Left forelimb (tissue), 1 donor: Measurements from ENCODE around the gene ANKS3.

Experiments used
- DNase-seq: peaks from one replicate; pipeline ENCODE4 v3.0.0-alpha.2; 2018; ENCODE audit warnings: low spot score

ANKS3 gene

DNA sequence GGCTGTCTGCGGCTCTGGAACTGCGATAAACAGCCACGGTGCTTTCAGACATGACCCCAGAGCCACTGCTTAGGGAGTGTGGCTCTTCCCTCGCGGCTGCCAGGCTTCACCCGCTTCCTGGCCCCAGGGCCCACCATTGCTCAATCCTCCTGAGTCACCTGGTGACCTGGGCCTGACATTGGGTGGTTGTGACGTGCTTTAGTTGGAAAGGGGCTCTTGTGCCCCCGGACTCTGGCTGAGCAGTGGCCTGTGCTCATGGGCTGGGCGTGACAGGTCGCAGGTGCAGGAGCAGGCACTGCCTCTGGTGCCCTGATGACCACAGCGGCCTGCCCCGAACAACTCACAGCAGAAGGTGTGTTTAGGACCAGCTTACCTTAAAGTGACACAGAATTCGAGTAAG, 49.3 kb downstream of the ANKS3 start:
- no peak for DNase-seq

DNA sequence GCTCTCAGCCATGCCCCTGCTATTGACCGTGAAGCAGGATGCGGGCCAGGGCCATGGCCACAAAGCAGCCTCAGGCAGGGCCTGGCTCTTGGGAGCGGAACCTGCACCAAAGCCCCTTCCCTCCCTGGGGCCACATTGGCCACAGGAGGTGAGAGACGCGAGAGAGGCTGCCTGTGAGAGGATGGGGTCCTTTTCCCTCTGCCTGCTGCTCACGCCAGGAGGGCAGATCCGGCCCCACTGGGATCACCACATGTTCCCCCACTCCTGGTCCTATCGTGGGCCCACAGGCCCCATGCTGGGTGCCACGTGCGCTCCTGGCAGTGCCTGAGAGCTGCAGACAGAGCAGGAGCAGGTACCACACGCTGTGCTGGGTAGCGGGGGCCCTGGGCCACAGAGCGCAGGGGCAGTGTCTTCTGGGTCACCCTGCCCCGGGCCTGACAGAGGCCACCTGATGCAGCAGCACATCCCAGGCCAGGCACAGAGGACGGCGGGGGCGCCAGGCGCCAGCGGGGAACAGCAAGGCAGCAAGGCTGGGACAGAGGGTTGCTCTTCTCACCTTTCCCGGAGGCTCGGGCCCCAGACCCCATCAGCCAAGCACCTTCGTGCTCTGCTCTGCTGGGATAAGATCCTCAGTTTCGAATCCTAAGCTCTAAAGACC, 49.9 kb downstream of the ANKS3 start:
- no peak for DNase-seq

DNA sequence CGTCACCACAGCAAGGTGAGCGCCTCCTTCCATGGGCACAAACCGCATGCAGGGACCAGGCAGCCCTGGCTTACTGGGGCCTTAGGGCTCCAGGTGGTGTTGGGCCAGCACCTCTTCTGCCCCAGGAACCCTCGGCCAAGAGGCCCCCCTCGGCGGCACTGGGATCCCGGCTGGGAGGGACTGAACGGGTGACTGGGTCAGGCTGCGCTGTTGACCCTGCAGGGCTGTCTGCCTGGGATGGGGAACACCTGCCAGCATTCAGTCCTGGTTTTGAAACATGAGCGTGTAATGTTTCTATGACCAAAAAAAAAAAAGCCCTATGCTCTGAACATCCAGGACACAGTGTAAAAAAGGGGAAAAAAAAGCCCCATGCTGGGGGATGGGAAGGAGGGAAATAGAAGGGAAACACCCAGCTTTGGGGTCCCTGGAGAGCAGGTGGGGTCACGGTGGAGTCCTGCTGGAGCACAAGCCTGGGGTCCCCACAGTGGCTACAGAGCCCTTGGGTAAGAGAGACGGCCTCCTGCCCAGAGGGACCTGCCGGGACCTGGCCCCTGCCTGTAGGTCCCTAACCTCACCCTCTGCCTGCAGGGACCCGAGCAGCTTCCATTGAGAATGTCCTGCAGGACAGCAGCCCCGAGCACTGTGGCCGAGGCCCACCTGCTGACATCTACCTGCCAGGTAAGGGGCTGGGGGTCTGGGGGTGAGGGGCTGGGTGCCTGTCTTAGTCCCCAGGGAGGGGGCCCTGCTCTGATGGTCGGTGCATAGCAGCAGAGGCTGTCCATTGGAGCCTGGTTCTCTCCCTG, 50.6 kb downstream of the ANKS3 start:
- DNase-seq, result no peak

DNA sequence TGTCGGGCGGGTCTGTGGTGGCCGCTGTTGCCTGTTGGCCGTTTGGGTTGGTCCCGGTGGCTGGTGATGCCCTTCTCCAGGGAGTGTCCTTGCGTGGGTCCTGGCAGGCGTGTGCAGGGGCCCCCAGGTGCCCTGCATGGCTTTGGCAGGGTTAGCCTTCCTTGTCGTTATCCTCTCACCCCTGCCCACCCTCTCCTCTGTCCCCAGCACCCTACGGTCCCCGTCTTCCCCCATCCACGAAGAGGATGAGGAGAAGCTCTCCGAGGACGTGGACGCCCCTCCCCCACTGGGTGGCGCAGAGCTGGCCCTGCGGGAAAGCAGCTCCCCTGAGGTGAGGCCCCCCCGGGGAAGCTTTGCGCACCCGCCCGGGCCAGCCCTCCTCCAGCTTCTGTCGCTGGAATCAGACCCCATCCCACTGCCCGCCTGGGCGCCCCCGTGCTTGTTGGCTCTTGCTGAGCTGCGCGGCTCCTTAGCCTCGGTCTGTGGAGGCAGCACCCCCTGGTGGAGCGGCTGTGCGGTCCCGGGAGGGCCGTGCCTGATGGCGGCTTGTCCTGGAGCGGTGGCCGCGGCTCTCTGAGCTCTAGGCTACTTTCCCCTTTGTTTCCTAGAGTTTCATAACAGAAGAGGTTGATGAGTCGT, 51.3 kb downstream of the ANKS3 start:
- no peak for DNase-seq

DNA sequence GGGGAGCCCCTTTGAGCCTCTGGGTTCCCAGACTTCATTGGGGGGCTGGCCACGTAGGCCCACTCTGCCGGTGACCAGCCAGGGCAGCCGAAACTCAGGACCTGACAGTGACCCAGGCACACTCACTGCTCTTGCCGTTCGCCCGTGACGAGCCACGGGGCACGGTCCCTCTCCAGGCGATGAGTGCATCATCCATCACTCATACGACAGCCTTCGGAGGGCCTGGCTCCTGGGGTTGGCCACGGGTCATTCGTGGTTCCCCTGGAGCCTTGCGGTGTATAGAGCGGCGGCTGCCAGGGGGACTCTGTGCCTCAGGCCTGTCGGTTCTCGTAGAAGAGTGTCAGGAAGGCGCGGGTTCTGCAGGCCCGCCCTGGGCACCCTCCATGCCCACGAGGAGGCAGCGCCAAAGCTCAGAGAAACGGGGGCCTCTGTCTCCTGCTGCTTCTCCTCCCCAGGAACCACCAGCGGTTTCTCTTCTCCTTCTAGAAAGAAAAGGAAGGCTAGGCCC, 51.9 kb downstream of the ANKS3 start:
- DNase-seq, result no peak

DNA sequence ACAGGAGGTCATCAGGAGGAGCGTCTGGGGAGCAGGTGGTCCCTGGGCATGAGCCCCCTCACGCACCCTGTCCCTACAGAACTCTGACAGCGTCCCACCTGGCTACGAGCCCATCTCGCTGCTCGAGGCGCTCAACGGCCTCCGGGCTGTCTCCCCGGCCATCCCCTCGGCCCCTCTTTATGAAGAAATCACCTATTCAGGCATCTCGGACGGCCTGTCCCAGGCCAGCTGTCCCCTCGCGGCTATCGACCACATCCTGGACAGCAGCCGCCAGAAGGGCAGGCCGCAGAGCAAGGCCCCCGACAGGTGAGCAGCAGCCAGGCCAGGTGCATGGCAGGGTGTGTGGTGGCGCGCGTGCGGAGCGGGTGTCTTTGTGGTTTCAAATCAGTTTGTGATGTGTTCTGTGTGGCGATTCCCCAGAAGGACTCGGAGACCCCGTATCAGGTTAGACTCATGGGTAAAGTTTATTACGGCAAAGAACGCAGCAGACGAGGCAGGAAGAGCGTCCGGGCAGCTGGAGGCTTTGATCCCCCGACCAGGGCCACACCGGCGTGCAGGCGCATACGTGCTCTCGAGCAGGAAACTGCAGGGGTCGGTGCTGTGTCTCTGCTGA, 52.5 kb downstream of the ANKS3 start:
- no peak for DNase-seq

DNA sequence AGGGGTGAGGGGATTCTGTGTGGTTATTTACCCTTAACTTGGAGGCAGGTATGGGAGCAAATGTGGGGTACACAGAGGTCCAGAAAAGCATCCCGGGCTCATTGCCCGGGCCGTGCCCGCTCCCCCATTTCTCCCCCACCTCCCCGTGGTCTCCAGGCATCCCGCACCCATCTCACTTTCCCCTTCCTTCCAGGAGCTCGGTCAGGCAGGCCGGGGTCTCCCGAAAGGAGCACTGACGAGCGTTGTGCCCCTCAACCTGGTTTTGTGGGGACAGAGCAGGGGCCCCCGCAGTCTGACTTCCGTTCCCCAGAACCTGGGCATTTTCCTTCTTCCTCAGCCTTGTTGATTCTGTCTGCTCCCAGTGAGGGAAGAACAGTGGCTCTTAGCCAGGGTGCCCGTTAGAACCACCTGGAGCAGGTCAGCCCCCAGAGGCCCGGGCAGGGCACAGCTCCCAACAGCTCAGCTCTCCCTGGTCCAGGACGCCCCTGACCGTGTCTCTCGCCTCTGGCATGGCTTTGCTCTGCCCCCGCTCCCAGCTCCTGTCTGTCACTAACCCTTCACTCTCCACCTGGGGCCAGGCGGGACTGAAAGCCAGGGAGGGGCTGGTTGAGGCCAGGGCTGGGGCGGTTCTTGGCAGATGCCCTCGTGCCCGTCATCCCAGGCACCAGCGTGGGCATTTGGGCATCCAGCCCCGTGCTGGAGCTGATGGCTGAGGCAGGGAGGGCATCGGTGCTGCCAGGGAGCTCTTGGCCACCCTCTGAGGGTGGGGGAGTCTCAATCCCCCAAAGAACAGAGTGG, 53.2 kb downstream of the ANKS3 start:
- no peak for DNase-seq

DNA sequence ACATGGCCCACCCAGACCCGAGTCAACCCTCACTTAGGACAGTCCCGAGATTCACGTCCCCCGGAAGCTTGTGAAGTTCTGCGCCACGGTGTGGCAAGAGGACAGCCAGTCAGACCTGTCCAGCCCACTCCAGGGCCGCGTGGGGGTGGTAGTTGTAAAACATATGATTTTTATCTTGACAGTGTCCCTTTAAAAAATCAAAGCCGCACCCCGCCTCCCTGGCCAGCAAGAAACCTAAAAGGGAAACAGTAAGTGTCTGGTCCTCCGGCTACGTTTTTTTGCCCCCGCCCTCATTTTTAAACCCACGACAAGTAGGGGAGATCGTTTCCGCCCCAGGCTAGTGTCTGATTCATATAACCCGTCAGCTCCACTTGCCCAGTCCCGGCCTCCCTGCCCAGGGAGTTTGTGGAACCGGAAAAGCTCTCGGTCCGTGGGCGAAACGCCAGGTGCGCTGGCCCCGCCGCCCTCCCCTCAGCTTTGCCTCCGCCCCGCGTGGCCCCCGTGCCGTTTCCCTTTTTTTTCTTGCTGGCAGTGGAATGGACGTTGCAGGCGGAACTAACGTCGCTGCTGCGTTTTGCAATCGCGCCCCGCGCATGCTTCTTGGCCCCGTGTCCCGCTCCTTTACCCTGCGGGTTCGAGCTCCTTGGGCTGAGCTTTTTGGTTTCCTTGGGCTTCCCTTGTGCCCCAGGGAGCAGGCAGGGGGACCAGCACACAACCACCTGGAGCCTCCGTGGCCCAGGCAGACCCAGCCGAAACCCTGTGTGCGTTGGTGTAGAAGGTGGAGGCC, 54.0 kb downstream of the ANKS3 start:
- DNase-seq, result no peak

DNA sequence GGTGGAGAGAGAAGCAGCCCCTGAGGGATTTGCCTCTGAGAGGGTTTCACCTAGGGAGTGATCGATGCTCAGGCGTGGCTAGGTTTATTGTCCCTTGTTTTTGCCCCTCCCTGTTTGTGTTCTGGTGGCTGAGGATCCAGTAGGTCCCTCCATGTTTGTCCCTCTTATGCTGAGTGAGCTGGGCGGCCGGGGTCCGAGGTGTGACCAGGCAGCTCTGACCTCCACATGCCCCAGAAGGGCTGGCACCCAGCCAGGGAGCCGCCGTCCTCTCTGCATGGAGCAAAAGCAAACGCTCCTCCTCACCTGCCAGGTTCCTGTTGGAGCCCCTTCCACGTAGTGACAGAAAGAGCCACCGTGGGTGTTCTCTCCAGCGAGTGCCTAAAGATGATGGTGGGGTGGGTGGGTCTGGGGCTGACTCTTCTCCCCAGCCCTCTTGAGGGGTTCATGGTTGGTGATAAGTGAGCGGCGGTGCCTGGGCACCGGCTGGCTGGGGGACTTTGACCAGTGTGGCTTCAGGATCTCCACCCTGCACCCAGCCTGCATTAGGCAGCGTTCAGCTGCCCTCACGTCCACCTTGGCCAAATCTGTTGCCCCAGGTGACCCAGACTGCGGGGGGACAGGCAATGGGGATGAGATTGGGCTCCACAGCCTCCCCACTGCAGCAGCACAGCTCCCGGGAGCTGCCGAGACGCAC, 54.8 kb downstream of the ANKS3 start:
- no peak for DNase-seq

DNA sequence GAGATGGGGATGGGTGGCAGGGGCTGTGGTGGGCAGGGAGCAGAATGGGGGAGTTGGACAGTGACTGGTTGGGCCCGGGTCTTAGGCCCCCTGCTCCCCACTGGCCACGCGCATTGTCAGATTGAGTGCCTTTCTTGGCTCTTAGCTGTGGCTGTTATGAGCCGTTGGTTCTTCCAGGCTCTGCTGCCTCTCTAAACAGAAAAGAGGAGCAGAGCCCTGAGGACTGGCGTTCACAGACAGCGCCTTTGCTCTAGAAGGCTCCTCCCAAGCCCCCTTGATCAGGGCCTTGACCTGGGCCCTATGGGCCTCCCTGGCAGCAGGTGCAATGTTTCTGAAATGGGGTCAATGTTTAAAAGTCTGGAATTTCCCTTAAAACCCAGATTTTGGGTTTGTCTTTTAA, 55.5 kb downstream of the ANKS3 start:
- no peak for DNase-seq

DNA sequence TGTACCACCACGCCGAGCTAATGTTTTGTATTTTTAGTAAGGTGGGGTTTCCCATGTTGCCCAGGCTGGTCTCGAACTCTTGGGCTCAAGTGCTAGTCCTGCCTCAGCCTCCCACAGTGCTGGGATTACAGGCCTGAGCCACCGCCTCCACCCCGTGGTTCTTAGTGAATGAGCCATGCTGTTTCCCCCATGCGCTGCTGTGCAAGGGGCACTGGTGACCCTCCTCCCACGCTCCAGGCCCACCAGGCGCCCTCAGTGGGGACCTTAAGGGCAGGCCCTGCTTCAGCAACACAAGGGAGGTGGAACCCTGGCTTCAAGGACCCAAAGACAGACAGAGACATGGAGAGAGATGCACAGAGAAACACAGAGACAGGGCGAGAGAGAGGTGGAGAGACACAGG, 56.1 kb downstream of the ANKS3 start:
- DNase-seq, result no peak

DNA sequence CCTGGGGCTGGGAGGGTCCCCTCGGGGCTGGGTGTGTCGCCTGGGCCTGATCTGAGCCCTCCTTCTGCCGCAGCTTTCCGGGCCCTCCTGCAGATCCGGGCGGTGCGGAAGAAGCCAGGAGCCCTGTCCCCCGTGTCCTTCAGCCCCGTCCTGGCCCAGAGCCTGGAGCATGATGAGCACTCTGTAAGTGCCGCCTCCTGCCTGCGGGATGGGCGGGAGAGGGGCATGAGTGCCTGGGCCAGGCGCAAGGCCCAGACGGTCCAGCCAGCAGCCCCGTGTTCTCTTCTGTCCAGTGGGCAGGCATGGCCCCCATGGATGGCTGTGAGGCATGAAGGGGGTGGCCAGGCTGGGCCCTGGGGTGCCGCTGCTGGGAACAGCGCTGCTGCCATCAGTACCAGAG, 56.7 kb downstream of the ANKS3 start:
- DNase-seq, result no peak

DNA sequence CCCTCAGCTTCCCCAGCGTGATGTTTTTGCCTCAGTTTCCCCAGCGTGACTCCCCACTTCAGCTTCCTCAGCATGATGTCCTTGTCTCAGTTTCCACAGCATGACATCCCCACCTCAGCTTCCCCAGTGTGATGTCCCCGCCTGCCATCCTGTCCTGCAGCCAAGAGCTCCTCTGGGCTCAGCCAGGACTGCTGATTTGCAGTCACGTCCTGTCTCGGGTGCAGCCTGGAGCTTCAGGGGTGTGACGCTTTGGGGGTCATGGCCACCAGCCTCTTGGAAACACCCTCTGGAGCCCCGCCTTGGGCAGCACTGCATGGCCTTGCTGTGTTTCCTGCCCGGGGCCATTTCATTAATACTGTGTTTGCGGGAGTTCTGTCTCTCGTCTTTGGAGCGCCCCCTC, 57.2 kb downstream of the ANKS3 start:
- no peak for DNase-seq

DNA sequence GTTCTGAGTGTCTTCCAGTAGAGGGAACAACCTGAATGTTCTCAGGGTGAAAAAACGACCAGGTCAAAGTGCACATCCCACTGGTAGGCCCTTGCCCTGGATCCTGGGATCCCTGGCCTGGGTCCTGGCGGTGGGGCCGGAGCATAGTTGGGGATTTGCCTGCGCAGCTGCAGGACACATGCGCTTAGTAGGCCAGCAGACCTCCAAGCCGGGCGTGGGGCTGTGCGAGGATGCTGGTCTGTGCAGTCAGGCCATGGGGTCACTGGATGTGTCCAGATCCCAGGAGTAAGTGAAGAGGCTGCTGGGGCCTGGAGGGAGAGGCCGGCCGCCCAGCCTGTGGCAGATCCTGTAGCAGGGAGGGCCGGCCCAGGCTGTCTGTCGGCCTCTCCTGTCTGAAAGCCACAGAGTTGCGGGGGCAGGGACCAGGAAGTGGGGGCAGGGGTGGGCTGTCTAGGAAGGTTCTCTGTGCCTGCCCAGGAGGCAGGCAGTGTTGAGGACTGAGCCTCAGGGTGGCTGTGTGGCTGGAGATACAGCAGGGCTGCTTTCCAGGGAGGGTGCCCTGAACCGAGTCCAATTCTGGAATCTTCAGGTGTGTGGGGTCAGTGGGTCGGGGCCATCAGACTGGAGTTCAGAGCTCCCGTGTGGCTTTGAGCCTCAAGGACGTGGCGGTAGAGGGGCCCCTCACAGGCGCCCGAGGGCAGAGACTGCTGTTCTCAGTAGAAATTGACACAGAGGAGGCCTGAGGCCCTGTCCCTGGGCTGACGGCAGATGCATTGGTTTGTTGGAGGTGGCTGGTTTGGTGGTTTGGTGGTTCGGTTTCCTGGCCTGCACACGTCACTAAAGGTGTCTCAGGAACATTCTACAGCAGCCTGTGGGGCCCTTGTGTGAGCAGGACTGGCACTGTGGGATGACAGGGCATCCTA, 57.9 kb downstream of the ANKS3 start:
- DNase-seq, result no peak

DNA sequence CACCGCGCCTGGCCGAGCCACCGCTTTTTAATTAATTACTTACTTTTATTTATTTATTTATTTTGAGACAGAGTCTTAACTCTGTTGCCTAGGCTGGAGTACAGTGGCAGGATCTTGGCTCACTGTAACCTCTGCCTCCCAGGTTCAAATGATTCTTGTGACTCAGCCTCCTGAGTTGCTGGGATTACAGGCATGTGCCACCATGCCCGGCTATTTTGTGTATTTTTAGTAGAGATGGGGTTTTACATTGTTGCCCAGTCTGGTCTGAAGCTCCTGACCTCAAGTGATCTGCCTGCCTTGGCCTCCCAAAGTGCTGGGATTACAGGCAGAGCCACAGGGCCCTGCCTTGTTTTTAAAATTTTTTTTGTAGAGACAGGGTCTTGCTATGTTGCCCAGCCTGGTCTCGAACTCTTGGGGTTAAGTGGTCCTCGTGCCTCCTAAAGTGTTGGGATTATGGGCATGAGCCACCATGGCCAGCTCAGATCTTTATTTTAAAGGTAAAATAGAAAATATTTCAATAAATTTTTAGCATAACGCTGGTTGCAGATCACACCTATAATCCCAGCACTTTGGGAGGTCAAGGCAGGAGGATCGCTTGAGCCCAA, 59.0 kb downstream of the ANKS3 start:
- DNase-seq, result no peak

DNA sequence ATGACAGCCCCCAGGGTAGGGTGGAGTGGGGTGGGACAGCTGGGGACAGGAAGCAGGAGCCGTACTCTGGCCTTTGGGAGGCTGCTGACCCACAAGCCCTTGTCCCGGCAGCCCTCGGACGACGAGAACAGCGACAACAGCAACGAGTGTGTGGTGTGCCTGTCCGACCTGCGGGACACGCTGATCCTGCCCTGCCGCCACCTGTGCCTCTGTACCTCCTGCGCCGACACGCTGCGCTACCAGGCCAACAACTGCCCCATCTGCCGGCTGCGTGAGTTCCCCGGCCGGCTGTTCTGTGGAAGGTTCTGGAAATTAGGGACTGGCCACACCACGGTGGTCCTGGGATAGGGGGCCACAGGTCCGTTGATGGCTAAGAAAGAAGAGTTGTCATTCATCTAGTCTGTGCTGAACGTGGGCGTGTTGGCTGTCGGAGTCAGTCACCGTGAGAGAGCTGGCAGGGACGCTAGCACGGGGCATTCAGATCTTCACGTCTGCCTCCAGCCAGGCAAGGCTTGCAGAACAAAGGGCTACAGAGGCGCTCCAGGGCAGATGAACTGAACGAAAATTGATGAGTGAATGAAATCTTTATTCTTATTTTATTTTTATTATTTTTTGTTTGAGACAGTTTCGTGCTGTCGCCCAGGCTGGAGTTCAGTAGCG, 60.6 kb downstream of the ANKS3 start:
- no peak for DNase-seq

DNA sequence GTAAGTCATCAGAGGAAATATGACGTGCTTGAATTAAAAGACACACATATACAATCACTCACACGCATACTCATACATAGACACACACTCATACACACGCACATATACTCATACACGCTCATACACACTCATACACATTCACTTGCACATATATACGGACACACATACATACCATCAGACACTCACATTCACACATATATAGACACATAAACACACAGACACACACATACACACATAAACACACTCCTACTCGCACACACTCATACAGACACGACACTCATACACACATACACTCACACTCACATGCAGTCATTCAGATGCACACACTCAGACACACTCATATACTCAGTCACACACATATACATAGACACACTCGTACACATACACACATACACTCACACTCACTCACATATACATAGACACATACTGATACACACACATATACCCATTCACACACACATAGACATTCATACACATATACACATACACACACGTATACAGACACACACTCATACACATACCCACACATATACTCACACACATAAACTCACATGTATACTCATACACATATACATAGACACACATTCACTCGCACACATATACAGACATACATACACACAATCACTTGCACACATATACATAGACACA, 65.6 kb downstream of the ANKS3 start:
- DNase-seq, result no peak
